Kidney (tissue), 14 donors: ENCODE measurements around the gene RUSC2. TPM values are rescaled to one million over a fixed set of nuclear protein-coding genes. Genes with fewer than 3 reads are reported as not detected.

Experiments
- DNase-seq, 5 donors: peaks; one replicate each; pipeline ENCODE4 v3.0.0-alpha.2; 2013 to 2020
- FAIRE-seq: peaks from 2 replicates; lab custom pipeline; 2012; peaks lifted over from hg19 to GRCh38; lab: Jason Lieb, UNC
- H3K27ac ChIP-seq, 2 donors: one replicate each; pipeline ENCODE4 v1.7.0; 2013; ENCODE audit warnings: low read depth in 2 of 2, low read length in 2 of 2, inconsistent platforms in 1 of 2
- H3K27me3 ChIP-seq: one replicate; pipeline ENCODE4 v1.7.1; 2013; ENCODE audit warnings: low read length, inconsistent platforms; ENCODE audit not compliant: control insufficient read depth, insufficient read depth
- H3K36me3 ChIP-seq, 3 donors: one replicate each; pipeline versions ENCODE4 v1.7.0 to v1.7.1; 2013; ENCODE audit warnings: low read length in 3 of 3, control low read depth in 1 of 3, inconsistent platforms in 1 of 3; ENCODE audit not compliant: insufficient read depth in 3 of 3, control insufficient read depth in 2 of 3
- H3K4me1 ChIP-seq, 3 donors: one replicate each; pipeline versions ENCODE4 v1.7.0 to v1.7.1; 2013; ENCODE audit warnings: low read length in 3 of 3, inconsistent platforms in 1 of 3, low read depth in 1 of 3; ENCODE audit not compliant: control insufficient read depth in 2 of 3, insufficient read depth in 2 of 3
- H3K4me3 ChIP-seq, 3 donors: one replicate each; pipeline versions ENCODE4 v1.7.0 to v1.8.1; 2013; ENCODE audit warnings: low read length in 3 of 3, control low read depth in 1 of 3, inconsistent platforms in 1 of 3
- H3K9ac ChIP-seq, 3 donors: one replicate each; pipeline versions ENCODE4 v1.7.0 to v1.7.1; 2013; ENCODE audit warnings: low read length in 3 of 3, control low read depth in 1 of 3, inconsistent platforms in 1 of 3
- H3K9me3 ChIP-seq, 3 donors: one replicate each; pipeline versions ENCODE4 v1.7.0 to v1.7.1; 2013; ENCODE audit warnings: low read length in 3 of 3, control low read depth in 1 of 3, inconsistent platforms in 1 of 3; ENCODE audit not compliant: control insufficient read depth in 2 of 3, insufficient read depth in 1 of 3
- intact Hi-C: fragments of 100-400 bp; cut with DNase I; formaldehyde crosslinking; loops from one replicate; pipeline ENCODE4 v1.11.1; 2022
- polyA plus RNA-seq: library from polyadenylated mRNA; stranded (reverse); fragments of 350-450 nt; fragmentation: Illumina TruSeq; extraction: RNeasy Lipid Tissue Mini Kit (QIAGEN cat#74804); gene quantifications from one replicate; pipeline ENCODE4 v1.2.3, GENCODE V29; 2014; ENCODE audit warnings: low read depth, low replicate concordance; ENCODE audit not compliant: insufficient read depth
- total RNA-seq: library from RNA; stranded (reverse); fragmentation: NEBNext Ultra II Directional; extraction: Animal tissue kit (Norgen Biotek cat#: 25700); gene quantifications from one replicate; pipeline ENCODE4 v1.2.1, GENCODE V29; 2021
- TF ChIP-seq, protein P1 (sequence below): IDR thresholded peaks from 3 replicates; pipeline ENCODE4 v1.5.1; 2012; ENCODE audit warnings: mild to moderate bottlenecking, moderate library complexity, borderline replicate concordance; ENCODE audit not compliant: insufficient read depth; ENCODE audit errors: extremely low read depth
- donor health status: control.
- donor health status: control.
- donor health status: control.
- donor health status: control.
- donor health status: control.
- donor health status: DM: yes; HTN: yes; CAD: no.
- donor health status: Normal renal cell carcinoma (clear cell type).

Gene RUSC2
- total and polyA plus RNA-seq, 2 donors from 2014 or later: 13.4 to 27.3 TPM

DNA sequence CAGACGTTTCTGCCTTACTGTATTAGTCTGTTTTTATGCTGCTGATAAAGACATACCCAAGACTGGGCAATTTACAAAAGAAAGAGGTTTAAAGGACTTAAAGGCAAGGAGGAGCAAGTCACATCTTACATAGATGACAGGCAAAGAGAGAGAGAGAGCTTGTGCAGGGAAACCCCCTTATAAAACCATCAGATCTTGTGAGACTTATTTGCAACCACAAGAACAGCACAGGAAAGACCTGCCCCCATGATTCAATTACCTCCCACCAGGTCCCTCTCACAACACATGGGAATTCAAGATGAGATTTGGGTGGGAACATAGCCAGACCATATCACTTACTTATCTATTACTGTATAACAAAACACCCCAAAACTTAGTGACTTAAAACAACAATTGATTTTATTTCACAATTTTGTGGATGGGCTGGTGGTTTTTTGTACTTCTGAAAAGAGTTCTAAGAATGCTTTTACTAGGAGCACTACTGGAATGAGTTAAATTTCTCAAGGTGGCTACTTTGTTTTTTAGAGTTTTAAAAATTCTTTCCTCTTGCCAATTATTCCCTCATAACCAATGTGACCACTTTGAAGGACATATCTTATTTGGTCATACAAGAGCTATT, 10.3 kb downstream of the RUSC2 start:
- H3K27ac ChIP-seq: peak overlapping the region; percentile 23 to 52
- DNase-seq (no peak), FAIRE-seq (no peak)

GRCh38 chr9:35501946-35502345, 12.0 kb downstream of the RUSC2 start:
- DNase-seq (no peak), FAIRE-seq (no peak)
- Histone ChIP-seq H3K9me3 (no peaks in the 10 kb centered on the region), H3K36me3 (peaks cover 0 to under 1% (median 0%) of the 10 kb centered on the region in 3 donors), H3K4me1 (peaks cover 0 to 15% (median 3%) of the 10 kb centered on the region in 3 donors), H3K27ac (no peak overlapping the region), H3K27me3 (no peaks in the 10 kb centered on the region), H3K9ac (no peak overlapping the region), H3K4me3 (no peak overlapping the region)
- TF ChIP-seq, protein P1, sequence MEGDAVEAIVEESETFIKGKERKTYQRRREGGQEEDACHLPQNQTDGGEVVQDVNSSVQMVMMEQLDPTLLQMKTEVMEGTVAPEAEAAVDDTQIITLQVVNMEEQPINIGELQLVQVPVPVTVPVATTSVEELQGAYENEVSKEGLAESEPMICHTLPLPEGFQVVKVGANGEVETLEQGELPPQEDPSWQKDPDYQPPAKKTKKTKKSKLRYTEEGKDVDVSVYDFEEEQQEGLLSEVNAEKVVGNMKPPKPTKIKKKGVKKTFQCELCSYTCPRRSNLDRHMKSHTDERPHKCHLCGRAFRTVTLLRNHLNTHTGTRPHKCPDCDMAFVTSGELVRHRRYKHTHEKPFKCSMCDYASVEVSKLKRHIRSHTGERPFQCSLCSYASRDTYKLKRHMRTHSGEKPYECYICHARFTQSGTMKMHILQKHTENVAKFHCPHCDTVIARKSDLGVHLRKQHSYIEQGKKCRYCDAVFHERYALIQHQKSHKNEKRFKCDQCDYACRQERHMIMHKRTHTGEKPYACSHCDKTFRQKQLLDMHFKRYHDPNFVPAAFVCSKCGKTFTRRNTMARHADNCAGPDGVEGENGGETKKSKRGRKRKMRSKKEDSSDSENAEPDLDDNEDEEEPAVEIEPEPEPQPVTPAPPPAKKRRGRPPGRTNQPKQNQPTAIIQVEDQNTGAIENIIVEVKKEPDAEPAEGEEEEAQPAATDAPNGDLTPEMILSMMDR: no peak
- intact Hi-C loops: no loop called here

More for the DNA sequence above, 10.3 kb downstream of the RUSC2 start:
- Histone ChIP-seq H3K4me1 (peaks cover 0 to 15% (median 3%) of the 10 kb centered on the region in 3 donors), H3K4me3 (no peak overlapping the region), H3K36me3 (peaks cover 0 to 7% (median 0%) of the 10 kb centered on the region in 3 donors), H3K27me3 (no peaks in the 10 kb centered on the region), H3K9me3 (no peaks in the 10 kb centered on the region), H3K9ac (no peak overlapping the region)
- intact Hi-C loops: no loop called here
- TF ChIP-seq, protein P1: no peak

DNA sequence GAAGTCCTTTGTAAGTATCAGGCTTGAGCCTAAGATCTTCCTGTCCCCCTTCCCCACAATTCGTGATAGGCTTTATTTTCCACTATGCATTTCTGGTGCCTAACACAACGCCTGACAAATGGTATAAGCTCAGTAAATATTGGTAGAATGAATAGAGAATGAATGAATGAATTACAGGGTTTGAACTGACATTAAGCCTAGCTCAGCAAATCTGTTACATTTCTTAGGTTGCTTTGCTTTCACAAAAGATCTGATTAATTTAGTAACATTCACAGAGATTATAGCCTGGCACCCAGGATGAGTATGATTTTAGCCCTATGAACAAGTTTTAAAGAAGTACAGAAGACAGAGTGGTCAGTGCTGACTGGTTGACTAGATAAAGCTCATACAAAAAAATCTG, 16.4 kb downstream of the RUSC2 start:
- Histone ChIP-seq H3K4me3 (no peak overlapping the region), H3K9ac (no peak overlapping the region), H3K36me3 (no peaks in the 10 kb centered on the region), H3K4me1 (peaks cover 0 to 37% (median 10%) of the 10 kb centered on the region in 3 donors), H3K27me3 (no peaks in the 10 kb centered on the region), H3K27ac (no peak overlapping the region), H3K9me3 (no peaks in the 10 kb centered on the region)
- no peak for DNase-seq
- FAIRE-seq: no peak
- intact Hi-C loops: no loop called here
- TF ChIP-seq, protein P1: no peak
